ENCODE results near the gene ZDHHC14. TPM values are rescaled to one million over a fixed set of nuclear protein-coding genes. Genes with fewer than 3 reads are reported as not detected.

Gene ZDHHC14
- total RNA-seq, 1 experiment from 2014 or later = 8.1 TPM

DNA sequence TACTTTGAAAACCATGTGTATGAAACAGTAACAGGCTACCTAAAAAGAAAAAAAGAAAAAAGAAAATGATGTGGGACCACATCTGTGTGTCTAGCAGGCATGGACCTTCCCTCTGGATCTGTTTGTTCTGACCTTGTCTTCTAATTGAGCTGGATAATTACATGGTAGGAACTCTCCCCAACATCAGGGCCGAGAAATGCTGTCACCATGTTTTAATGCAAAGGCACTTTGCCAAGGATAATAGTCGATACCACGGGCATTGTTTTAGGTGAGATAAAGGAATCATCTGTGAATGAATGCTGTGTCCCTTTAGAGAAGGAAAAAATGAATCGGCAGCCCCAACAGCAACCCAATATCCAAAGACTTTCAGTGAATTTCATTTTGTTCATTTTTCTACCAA is 149.1 kb downstream of the ZDHHC14 start:
- no peak for DNase-seq (ENCODE audit: low read depth)

GRCh38 chr6:157530724-157531168 is 149.8 kb downstream of the ZDHHC14 start:
- DNase-seq (ENCODE audit: low read depth) = no peak

DNA sequence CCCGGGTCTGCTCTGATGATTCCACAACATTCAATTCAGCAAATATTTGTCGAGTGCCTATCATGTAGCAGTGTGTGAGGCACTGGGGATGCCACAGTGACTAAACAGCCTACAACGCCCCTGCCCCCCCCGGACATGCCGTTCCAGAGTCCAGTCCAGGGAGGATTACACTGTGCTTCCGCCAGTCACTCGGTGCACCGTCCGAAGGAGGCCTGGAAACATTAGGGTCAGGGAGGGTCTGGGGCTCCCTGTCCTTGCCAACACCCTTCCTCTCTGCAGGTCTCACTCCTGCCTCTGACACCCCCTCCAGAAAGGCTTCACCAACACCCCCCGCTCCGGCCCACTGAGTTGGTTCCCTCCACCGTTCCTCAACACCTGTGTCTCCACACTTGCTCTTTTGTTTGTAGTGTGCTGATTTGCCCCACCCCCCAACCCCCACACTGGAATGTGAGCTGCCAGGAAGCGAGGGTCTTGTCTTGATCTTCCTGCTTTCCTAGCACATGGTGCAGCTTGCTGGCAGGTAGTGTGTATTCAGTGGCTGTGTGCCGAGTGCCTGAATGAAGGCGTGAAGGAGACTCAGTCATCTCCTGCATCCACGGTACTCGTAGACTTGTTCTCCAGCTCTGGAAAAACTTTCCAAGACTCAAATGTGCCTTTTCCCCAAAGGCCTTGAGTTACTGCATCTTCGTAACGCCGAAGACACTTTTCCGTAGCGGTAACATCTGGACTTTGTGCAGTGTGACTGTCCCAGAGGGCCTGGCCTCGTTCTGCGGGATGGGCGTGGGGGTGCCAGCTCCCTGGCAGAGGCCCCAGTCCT is 150.4 kb downstream of the ZDHHC14 start:
- no peak for DNase-seq (ENCODE audit: low read depth)

DNA sequence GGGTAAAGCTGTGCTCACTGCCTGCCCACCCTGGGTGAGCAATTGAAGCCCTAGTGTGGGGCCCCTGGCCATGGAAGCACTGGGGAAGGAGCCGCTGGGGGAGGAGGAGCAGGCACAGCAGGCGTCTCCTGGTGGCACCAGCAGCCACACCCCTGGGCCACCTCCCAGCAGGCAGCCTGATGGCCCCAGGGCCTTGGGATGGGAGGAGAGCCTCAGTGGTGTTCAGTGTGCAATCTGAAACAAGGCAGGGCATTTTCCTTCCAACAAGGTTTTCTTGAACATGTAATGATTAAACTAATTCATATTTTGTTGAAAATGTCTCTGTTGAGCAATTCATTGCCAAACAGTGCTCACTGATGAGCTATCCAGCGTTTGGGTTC is 151.0 kb downstream of the ZDHHC14 start:
- DNase-seq (ENCODE audit: low read depth) = no peak

DNA sequence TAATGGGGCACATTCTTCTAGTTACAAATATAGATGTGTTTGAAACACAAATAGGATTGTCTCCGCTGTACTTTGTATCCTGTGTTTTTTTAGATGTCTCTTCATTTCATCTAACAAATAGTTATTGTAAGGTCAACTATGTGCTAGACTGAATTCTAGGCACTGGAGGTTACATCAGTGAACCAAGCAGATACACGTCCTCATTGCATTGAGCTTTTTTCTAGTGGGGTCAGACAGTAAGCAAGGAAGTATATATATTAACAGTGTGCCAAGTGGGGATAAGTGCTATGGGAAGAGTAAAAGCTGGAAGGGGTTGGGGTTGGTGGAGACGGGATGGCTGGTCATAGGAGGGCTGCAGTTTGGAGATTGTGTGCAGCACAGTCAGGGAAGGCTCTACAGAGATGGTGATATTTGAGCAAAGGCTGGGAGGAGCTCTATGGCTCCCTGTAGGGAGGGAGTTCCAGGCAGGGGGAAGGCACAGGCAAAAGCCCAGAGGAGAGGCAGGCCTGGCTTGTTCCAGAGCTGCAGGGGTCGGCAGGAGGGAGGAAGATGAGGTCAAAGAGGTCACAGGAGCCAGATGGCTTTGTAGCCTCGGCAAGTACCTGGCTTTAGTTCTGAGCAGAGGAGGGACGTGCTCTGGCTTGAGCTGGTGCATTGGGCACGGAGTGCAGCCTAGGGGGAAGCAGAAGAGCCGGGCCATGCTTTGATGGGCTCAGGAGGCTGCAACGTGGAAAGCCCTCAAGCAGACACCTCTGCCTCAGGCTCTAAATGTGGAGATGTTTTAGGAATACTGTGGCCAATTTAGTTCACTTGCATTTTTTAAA is 152.3 kb downstream of the ZDHHC14 start:
- DNase-seq (ENCODE audit: low read depth) = no peak

- no peak for DNase-seq (ENCODE audit: low read depth)
Observed at GRCh38 chr6:157534134-157534871, 153.3 kb downstream of the ZDHHC14 start.

- DNase-seq (ENCODE audit: low read depth) = peak; percentile 6
Observed at GRCh38 chr6:157534977-157535339, 154.0 kb downstream of the ZDHHC14 start.

GRCh38 chr6:157535340-157536222 is 154.6 kb downstream of the ZDHHC14 start:
- peak; percentile 96 for DNase-seq (ENCODE audit: low read depth)

- no peak for DNase-seq (ENCODE audit: low read depth)
Observed at GRCh38 chr6:157536223-157536545, 155.2 kb downstream of the ZDHHC14 start.

DNA sequence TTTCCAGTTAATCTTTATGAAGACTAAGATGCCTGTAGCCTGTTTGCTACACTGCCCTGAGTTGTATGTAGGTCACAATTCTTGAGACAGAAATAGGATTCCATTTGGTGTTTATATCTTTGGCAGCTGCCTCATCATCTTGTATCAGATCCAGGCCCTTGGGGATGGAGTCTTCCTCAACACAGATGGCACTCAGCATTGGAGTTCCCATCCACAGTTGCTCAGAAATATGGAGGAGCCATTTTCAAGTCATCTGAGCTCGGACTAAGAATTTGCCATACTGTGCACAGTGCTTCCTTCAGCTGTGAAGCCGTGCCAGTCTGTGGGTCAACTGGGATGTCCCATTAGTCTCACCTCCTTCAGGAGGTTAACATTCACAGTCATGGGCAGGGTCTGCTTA is 156.6 kb downstream of the ZDHHC14 start:
- no peak for DNase-seq (ENCODE audit: low read depth)

- DNase-seq (ENCODE audit: low read depth) = no peak
Observed at GRCh38 chr6:157538168-157538567, 157.2 kb downstream of the ZDHHC14 start.

GRCh38 chr6:157538698-157539097 is 157.7 kb downstream of the ZDHHC14 start:
- DNase-seq (ENCODE audit: low read depth) = no peak

DNA sequence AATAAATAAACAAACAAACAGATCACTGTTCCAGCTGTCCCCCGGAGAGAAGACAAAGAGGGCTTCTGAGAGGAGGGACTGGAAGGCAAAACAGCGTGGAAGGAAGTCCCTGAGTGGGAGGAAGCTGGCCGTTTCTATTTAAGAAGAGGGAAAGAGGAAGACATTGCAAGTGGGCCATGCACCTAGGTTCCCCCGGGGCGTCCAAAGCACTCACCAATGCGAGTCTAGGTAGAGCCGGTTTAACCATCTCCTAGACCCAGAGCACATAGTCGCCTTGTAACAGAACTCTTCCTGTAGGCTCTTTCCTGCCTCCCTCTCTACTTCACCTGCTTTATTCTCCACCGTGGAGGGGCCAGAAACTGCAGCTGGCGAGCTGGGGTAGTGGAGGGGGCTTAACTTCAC is 158.4 kb downstream of the ZDHHC14 start:
- DNase-seq (ENCODE audit: low read depth) = no peak

DNA sequence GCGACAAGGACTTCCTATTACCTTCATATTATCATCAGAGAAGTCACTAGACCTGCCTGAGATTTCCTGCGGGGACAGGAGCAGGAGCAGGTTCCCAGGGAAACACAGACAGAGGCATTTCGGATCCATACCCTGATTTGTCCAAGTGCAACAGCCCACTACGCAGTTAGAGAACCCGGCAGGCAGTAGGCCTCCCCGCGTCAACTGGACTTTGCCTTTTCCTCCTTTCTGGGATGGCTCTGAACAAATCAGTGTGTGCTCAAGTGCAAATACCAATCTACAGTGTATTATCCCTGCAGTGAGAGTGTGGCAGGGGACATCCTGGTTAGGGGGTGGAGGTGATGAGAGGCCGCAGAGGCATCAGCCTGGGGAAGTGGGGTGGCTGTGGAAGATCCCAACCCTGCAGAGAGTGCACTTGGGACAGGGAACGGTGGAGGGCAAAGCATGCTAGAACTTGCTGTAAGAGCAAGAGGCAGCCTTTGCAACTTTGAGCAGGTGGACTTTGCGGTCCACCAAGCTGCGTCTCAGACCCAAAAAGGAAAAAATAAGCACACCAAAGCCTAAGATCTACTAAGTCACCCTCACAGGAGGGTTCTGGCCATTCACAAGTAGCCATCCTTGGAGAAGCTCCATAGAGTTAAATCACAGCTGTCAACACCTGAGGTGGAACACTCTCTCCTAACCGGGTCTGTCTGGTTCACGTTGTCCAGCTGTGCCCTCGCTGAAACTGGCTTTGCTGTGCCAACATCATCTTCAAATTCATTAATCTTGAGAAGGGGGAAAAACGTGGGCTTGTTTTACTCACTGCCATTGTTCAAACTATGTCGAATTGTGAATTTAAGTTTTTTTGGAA is 159.1 kb downstream of the ZDHHC14 start:
- DNase-seq (ENCODE audit: low read depth) = no peak

DNA sequence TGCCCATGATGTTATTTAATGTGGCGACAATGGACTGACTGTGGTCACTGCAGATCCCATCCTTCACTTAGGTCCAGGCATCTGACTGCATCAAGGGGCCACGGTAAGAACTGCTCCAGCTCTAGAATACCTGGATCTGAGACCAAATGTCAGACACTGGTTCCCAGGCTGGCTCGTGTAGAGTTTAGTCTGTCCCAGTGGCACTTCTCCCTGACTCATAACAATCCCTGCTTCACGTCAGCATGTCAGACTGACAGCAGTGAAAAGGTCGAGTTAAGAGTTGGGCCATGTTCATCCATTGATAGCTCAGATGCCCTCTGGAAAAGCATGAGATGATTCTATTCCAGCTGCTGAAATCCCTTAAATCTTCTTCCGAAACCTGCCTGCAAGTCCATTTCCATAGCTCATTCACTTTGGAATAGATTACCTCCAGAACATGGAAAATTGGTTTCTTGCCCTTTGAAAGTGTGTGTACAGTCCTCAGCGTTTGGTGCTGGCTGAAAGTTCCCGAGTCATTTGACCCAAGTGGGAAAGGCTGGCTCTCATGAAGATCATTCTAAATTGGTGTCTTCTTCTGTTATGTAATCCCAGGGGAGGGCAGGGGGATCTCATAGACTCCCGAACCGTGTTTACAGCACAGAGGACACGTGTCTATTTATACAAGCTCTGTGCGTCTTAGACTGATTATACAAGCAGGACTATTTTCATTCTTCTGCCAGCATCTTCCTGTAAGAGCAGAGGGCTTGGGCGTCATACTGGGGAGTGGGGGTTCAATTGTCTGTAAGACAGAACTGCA is 160.8 kb downstream of the ZDHHC14 start:
- no peak for DNase-seq (ENCODE audit: low read depth)

GRCh38 chr6:157542414-157543160 is 161.6 kb downstream of the ZDHHC14 start:
- no peak for DNase-seq (ENCODE audit: low read depth)

DNA sequence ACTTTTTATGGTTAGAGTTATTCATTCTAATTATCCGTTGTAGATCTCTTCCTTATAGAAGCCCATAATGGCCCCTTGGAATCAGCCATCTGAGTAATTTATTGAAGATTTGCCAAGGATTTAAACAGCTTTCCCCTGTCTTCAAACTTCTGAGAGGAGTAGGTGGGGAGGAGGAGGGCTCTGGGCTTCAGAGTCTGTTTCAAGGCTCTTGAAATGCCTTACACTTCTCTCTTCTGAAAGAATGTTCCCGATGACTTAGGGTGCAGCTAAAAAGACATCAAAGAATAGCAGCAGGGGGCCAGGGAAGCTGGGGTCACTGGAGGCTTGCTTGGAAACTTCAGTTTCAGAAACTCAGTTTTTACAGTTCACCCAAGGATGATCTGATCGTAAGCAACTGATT is 165.3 kb downstream of the ZDHHC14 start:
- no peak for DNase-seq (ENCODE audit: low read depth)

- no peak for DNase-seq (ENCODE audit: low read depth)
Observed at GRCh38 chr6:157547112-157547511, 166.1 kb downstream of the ZDHHC14 start.

All from HT1080 (cell line).